H1 (cell line): ENCODE data around the gene LRCH3. TPM values are rescaled to one million over a fixed set of nuclear protein-coding genes. Genes with fewer than 3 reads are reported as not detected.

Experiments
- CTCF ChIA-PET: fragments of 300-600 bp; sonication (Branson Sonifier 250); formaldehyde crosslinking; loops from one replicate; lab custom pipeline; 2021; ENCODE audit not compliant: partially characterized antibody; lab: Charles Lee
- POLR2A ChIA-PET: fragments of 300-600 bp; sonication (Branson Sonifier 250); formaldehyde crosslinking; loops from one replicate; lab custom pipeline; 2021; ENCODE audit warnings: inconsistent platforms; ENCODE audit not compliant: partially characterized antibody; lab: Charles Lee
- DNase-seq, 2 experiments: peaks; one replicate each; pipeline versions ENCODE4 v3.0.0 to v3.0.0-alpha.2; 2010 to 2022; ENCODE audit warnings: low spot score in 2 of 2, low read depth in 1 of 2, mixed read lengths in 1 of 2
- FAIRE-seq: peaks from 2 replicates; lab custom pipeline; 2011; peaks lifted over from hg19 to GRCh38; lab: Jason Lieb, UNC
- H2AFZ ChIP-seq: 2 replicates; pipeline ENCODE4 v1.8.1; 2012; ENCODE audit warnings: low read length, inconsistent platforms
- H2AK5ac ChIP-seq: 2 replicates; pipeline ENCODE4 v1.6.1; 2013; ENCODE audit warnings: low read depth, low read length
- H2BK120ac ChIP-seq: replicated peaks from 2 replicates; pipeline ENCODE3; 2013; ENCODE audit warnings: low read depth, low read length, inconsistent platforms
- H2BK12ac ChIP-seq: 2 replicates; pipeline ENCODE4 v1.6.1; 2013; ENCODE audit warnings: low read depth, low read length
- H2BK15ac ChIP-seq: 2 replicates; pipeline ENCODE4 v1.6.1; 2013; ENCODE audit warnings: low read length
- H2BK20ac ChIP-seq: 2 replicates; pipeline ENCODE4 v1.6.1; 2013; ENCODE audit warnings: low read length
- H2BK5ac ChIP-seq: 2 replicates; pipeline ENCODE4 v1.6.1; 2013; ENCODE audit warnings: low read depth, low read length
- H3K14ac ChIP-seq: 2 replicates; pipeline ENCODE4 v1.6.1; 2013; ENCODE audit warnings: inconsistent platforms; ENCODE audit not compliant: insufficient read length
- H3K18ac ChIP-seq: 2 replicates; pipeline ENCODE4 v1.6.1; 2013; ENCODE audit warnings: low read length; ENCODE audit errors: extremely low read depth
- H3K23ac ChIP-seq: 2 replicates; pipeline ENCODE4 v1.6.1; 2013; ENCODE audit warnings: inconsistent platforms; ENCODE audit not compliant: insufficient read length
- H3K23me2 ChIP-seq: 2 replicates; pipeline ENCODE4 v1.6.1; 2013; ENCODE audit warnings: low read depth, low read length
- H3K27ac ChIP-seq: 2 replicates; pipeline ENCODE4 v1.6.1; 2011; ENCODE audit warnings: low read depth, low read length, inconsistent platforms
- H3K27me3 ChIP-seq, 4 experiments: replicated peaks in 1 of 4; 1 replicate in 1 of 4; 2 replicates in 3 of 4; pipeline versions ENCODE4 v1.6.1 to v1.8.1; 2011 to 2013; ENCODE audit warnings: low read length in 3 of 4, mild to moderate bottlenecking in 3 of 4, inconsistent platforms in 2 of 4, mixed read lengths in 2 of 4, moderate library complexity in 1 of 4; ENCODE audit not compliant: control insufficient read depth in 3 of 4, insufficient read depth in 3 of 4; ENCODE audit errors: extremely low read depth in 1 of 4
- H3K36me3 ChIP-seq, 4 experiments: 2 replicates each; pipeline versions ENCODE4 v1.6.1 to v1.8.1; 2011 to 2013; ENCODE audit warnings: mild to moderate bottlenecking in 4 of 4, low read length in 3 of 4, moderate library complexity in 2 of 4, control low read depth in 1 of 4, inconsistent platforms in 1 of 4; ENCODE audit not compliant: insufficient read depth in 4 of 4, control insufficient read depth in 2 of 4
- H3K4ac ChIP-seq: replicated peaks from 2 replicates; pipeline ENCODE3; 2013; ENCODE audit warnings: low read length, low read depth, mixed read lengths, inconsistent platforms; ENCODE audit not compliant: insufficient read length
- H3K4me1 ChIP-seq, 4 experiments: replicated peaks in 1 of 4; 1 replicate in 1 of 4; 2 replicates in 3 of 4; pipeline versions ENCODE4 v1.6.1 to v1.8.1; 2011 to 2013; ENCODE audit warnings: low read length in 3 of 4, inconsistent platforms in 2 of 4, mixed read lengths in 1 of 4; ENCODE audit not compliant: insufficient read depth in 4 of 4, control insufficient read depth in 3 of 4
- H3K4me2 ChIP-seq, 2 experiments: 2 replicates each; pipeline versions ENCODE4 v1.6.1 to v1.8.1; 2011 to 2013; ENCODE audit warnings: low read depth in 2 of 2, low read length in 2 of 2, control low read depth in 1 of 2, inconsistent platforms in 1 of 2, mild to moderate bottlenecking in 1 of 2; ENCODE audit not compliant: insufficient read depth in 1 of 2
- H3K4me3 ChIP-seq, 4 experiments: fragments of 200-600, 300-600 bp in 1 of 4; sonication (generic), shearing (Covaris generic), sonication (Bioruptor Twin) in 1 of 4; 2 replicates each; pipeline versions ENCODE4 v1.5.1 to v1.8.1; 2011 to 2016; ENCODE audit warnings: low read length in 4 of 4, low read depth in 3 of 4, control low read depth in 2 of 4, inconsistent platforms in 2 of 4, mild to moderate bottlenecking in 2 of 4, mixed read lengths in 1 of 4, moderate library complexity in 1 of 4; ENCODE audit not compliant: insufficient read depth in 2 of 4; ENCODE audit errors: extremely low read depth in 1 of 4
- H3K56ac ChIP-seq: replicated peaks from 2 replicates; pipeline ENCODE3; 2013; ENCODE audit warnings: low read depth, mild to moderate bottlenecking, mixed read lengths, low read length, inconsistent platforms; ENCODE audit not compliant: insufficient read length
- H3K79me1 ChIP-seq: 2 replicates; pipeline ENCODE4 v1.6.1; 2013; ENCODE audit warnings: low read depth, low read length, control low read depth
- H3K79me2 ChIP-seq, 2 experiments: 2 replicates each; pipeline versions ENCODE4 v1.6.1 to v1.8.1; 2012 to 2013; ENCODE audit warnings: low read length in 2 of 2, mild to moderate bottlenecking in 2 of 2, inconsistent platforms in 1 of 2; ENCODE audit not compliant: insufficient read depth in 2 of 2, control insufficient read depth in 1 of 2
- H3K9ac ChIP-seq, 4 experiments: replicated peaks in 1 of 4; 1 replicate in 1 of 4; 2 replicates in 3 of 4; pipeline versions ENCODE4 v1.6.1 to v1.8.1; 2011 to 2013; ENCODE audit warnings: low read depth in 3 of 4, low read length in 3 of 4, control low read depth in 2 of 4, mild to moderate bottlenecking in 2 of 4, moderate library complexity in 2 of 4, inconsistent platforms in 1 of 4; ENCODE audit errors: extremely low read depth in 1 of 4
- H3K9me3 ChIP-seq, 2 experiments: 2 replicates each; pipeline versions ENCODE4 v1.6.1 to v1.8.1; 2012 to 2013; ENCODE audit warnings: mild to moderate bottlenecking in 2 of 2, moderate library complexity in 2 of 2, control low read depth in 1 of 2, inconsistent platforms in 1 of 2, low read depth in 1 of 2, low read length in 1 of 2, mixed read lengths in 1 of 2; ENCODE audit not compliant: insufficient read depth in 2 of 2
- H4K20me1 ChIP-seq, 2 experiments: replicated peaks in 1 of 2; 2 replicates each; pipeline versions ENCODE3 to v1.8.1; 2011 to 2013; ENCODE audit warnings: inconsistent platforms in 2 of 2, low read length in 2 of 2, mild to moderate bottlenecking in 1 of 2; ENCODE audit not compliant: insufficient read depth in 2 of 2, control insufficient read depth in 1 of 2
- H4K5ac ChIP-seq: 2 replicates; pipeline ENCODE4 v1.6.1; 2013; ENCODE audit warnings: low read length, low read depth, mixed read lengths, inconsistent platforms; ENCODE audit not compliant: insufficient read length
- H4K8ac ChIP-seq: 2 replicates; pipeline ENCODE4 v1.8.0; 2013; ENCODE audit warnings: mild to moderate bottlenecking, moderate library complexity, low read length, inconsistent platforms; ENCODE audit not compliant: insufficient read depth; ENCODE audit errors: extremely low read depth
- H4K91ac ChIP-seq: replicated peaks from 2 replicates; pipeline ENCODE3; 2013; ENCODE audit warnings: low read length, mixed read lengths, inconsistent platforms; ENCODE audit not compliant: insufficient read length
- ASH2L ChIP-seq: fragments of 200-600, 300-600 bp; sonication (generic); IDR thresholded peaks from one replicate; pipeline ENCODE4 v1.7.1; 2017; ENCODE audit warnings: low read length
- CEBPB ChIP-seq: IDR thresholded peaks from 2 replicates; pipeline ENCODE4 v1.6.1; 2012; ENCODE audit warnings: low read depth, low read length
- CHD2 ChIP-seq: IDR thresholded peaks from 2 replicates; pipeline ENCODE4 v1.6.1; 2012; ENCODE audit warnings: low read length, improper control_type of control experiment
- E2F6 ChIP-seq: IDR thresholded peaks from 2 replicates; pipeline ENCODE4 v1.6.1; 2012; ENCODE audit warnings: inconsistent platforms
- EP300 ChIP-seq, 2 experiments: IDR thresholded peaks; 1 replicate in 1 of 2; 2 replicates in 1 of 2; pipeline ENCODE4 v1.6.1; 2011 to 2012; ENCODE audit warnings: low read depth in 2 of 2, low read length in 2 of 2, mild to moderate bottlenecking in 2 of 2, borderline replicate concordance in 1 of 2, inconsistent platforms in 1 of 2, moderate library complexity in 1 of 2
- HDAC2 ChIP-seq, 2 experiments: fragments of 300-600 bp in 1 of 2; sonication (generic) in 1 of 2; IDR thresholded peaks; 2 replicates each; pipeline ENCODE4 v1.6.1; 2011 to 2012; ENCODE audit warnings: low read depth in 2 of 2, low read length in 2 of 2, mild to moderate bottlenecking in 2 of 2, moderate library complexity in 2 of 2, borderline replicate concordance in 1 of 2, inconsistent platforms in 1 of 2
- KDM1A ChIP-seq: fragments of 200-600, 300-600 bp; sonication (generic); IDR thresholded peaks from 2 replicates; pipeline ENCODE4 v1.7.1; 2016; ENCODE audit warnings: mild to moderate bottlenecking, low read length, borderline replicate concordance
- MAFK ChIP-seq: IDR thresholded peaks from 2 replicates; pipeline ENCODE4 v1.6.1; 2012; ENCODE audit warnings: low read depth, mild to moderate bottlenecking, improper control_type of control experiment, low read length
- POLR2A ChIP-seq, 2 experiments: IDR thresholded peaks; 1 replicate in 1 of 2; 2 replicates in 1 of 2; pipeline ENCODE4 v1.6.1; 2011; ENCODE audit warnings: low read depth in 2 of 2, low read length in 2 of 2, mild to moderate bottlenecking in 2 of 2; ENCODE audit errors: control extremely low read depth in 1 of 2
- RXRA ChIP-seq: IDR thresholded peaks from 2 replicates; pipeline ENCODE4 v1.6.1; 2011; ENCODE audit warnings: low read depth, mild to moderate bottlenecking, low read length, moderate library complexity; ENCODE audit not compliant: insufficient read depth
- SRF ChIP-seq: IDR thresholded peaks from 2 replicates; pipeline ENCODE4 v1.6.1; 2011; ENCODE audit warnings: mild to moderate bottlenecking, low read depth, low read length, moderate library complexity
- TAF1 ChIP-seq: IDR thresholded peaks from 2 replicates; pipeline ENCODE4 v1.6.1; 2011; ENCODE audit warnings: mild to moderate bottlenecking, low read depth, low read length
- WGBS, 2 experiments: shearing (Covaris generic) in 1 of 2; methylation state at CpG; one replicate each; pipeline versions ENCODE4 v1.1.6 to v1.1.7; 2013 to 2015; ENCODE audit warnings: low lambda C conversion rate in 2 of 2, mixed read lengths in 2 of 2, inconsistent platforms in 1 of 2, low coverage in 1 of 2, missing lambda C conversion rate in 1 of 2; ENCODE audit not compliant: insufficient replicate concordance in 2 of 2, insufficient coverage in 1 of 2, insufficient read length in 1 of 2; ENCODE audit errors: extremely low coverage in 1 of 2, missing lambda C conversion rate in 1 of 2; 5-methylcytosine and 5-hydroxymethylcytosine counted together
- polyA plus RNA-seq, 7 experiments: library from polyadenylated mRNA; depleted of rRNA in 3 of 7; stranded (reverse) in 5 of 7; unstranded in 2 of 7; fragments of >200 nt in 5 of 7; fragments of 200-250 nt in 2 of 7; gene quantifications; 1 replicate in 5 of 7; 2 replicates in 1 of 7; 4 replicates in 1 of 7; pipeline versions ENCODE4 v1.2.1 to v1.2.3, GENCODE V29; 2011 to 2013; ENCODE audit warnings: missing spikeins in 2 of 7, mixed read lengths in 2 of 7
- total RNA-seq: library from RNA; stranded (reverse); fragmentation: NEBNext Ultra II Directional; extraction: Animal tissue kit (Norgen Biotek cat#: 25700); gene quantifications from 2 replicates; pipeline ENCODE4 v1.2.1, GENCODE V29; 2021

LRCH3 gene
- total and polyA plus RNA-seq, 2 of the 8 experiments (the other 6 are each of a cell fraction or from before 2014, with no cell fraction given): 58.4 to 66.0 TPM

GRCh38 chr3:197881970-197882338 is 90.9 kb downstream of the LRCH3 start:
- DNase-seq (no peak), FAIRE-seq (no peak)
- Histone ChIP-seq H4K20me1 (peaks cover 0 to 1% of the 10 kb centered on the region in 2 experiments), H2AFZ (no peak overlapping the region), H2BK20ac (no peak overlapping the region), H3K9me3 (no peaks in the 10 kb centered on the region; a peak in 1 of 4 replicates), H2BK5ac (no peak overlapping the region), H2BK120ac (no peak overlapping the region), H3K36me3 (peaks cover 2 to 18% (median 5%) of the 10 kb centered on the region in 4 experiments; a peak in 4 of 8 replicates), H3K23ac (no peak overlapping the region), H4K5ac (no peak overlapping the region), H3K79me2 (no peaks in the 10 kb centered on the region), H3K79me1 (no peaks in the 10 kb centered on the region), H3K4ac (no peak overlapping the region), H3K14ac (no peak overlapping the region), H3K27ac (no peak overlapping the region), H3K4me1 (peaks cover 4 to 14% (median 10%) of the 10 kb centered on the region in 4 experiments; a peak in 6 of 7 replicates), H3K4me3 (no peak overlapping the region), H3K18ac (no peak overlapping the region), H3K4me2 (no peak overlapping the region), H4K91ac (no peak overlapping the region), H2BK15ac (no peak overlapping the region), H2AK5ac (no peak overlapping the region), H2BK12ac (no peak overlapping the region), H3K27me3 (peaks cover 0 to 5% (median 2%) of the 10 kb centered on the region in 4 experiments; a peak in 2 of 7 replicates), H3K56ac (no peak overlapping the region), H3K9ac (no peak overlapping the region), H3K23me2 (no peaks in the 10 kb centered on the region; the same call in 1 of the 2 replicates), H4K8ac (no peak overlapping the region)
- 88% methylated on average over 7 of the region's 7 CpGs; no CpG with 5 or more reads in 1 of the 2 experiments for WGBS, 2 experiments
- POLR2A ChIA-PET: interaction anchor here (0.7 to 3.1 kb wide), 6 partner anchors 8 to 90 kb away, joined by 3 to 13 read pairs (median 6); partner anchors contain the start of genes LRCH3 and RPL35A
- CTCF ChIA-PET: interaction anchor here (1.3 to 1.4 kb wide), 2 partner anchors 43 to 47 kb away, joined by 3 to 5 read pairs; no protein-coding TSS in a partner anchor
- TF ChIP-seq E2F6: no peak
- TF ChIP-seq CEBPB: no peak
- TF ChIP-seq POLR2A (IDR thresholded peaks at IDR 0.05; ENCODE audit: control extremely low read depth in 1 of 2, low read depth in 2 of 2, low read length in 2 of 2): no peak
- TF ChIP-seq HDAC2 (IDR thresholded peaks at IDR 0.05; ENCODE audit: borderline replicate concordance in 1 of 2, low read depth in 2 of 2, low read length in 2 of 2): no peak
- TF ChIP-seq EP300 (IDR thresholded peaks at IDR 0.05; ENCODE audit: borderline replicate concordance in 1 of 2, low read depth in 2 of 2, low read length in 2 of 2): no peak
- TF ChIP-seq KDM1A: no peak
- TF ChIP-seq ASH2L: no peak
- TF ChIP-seq SRF: no peak
- TF ChIP-seq MAFK: no peak
- no peak for TF ChIP-seq RXRA
- no peak for TF ChIP-seq TAF1
- no peak for TF ChIP-seq CHD2
